Cerebellar nuclear complex (tissue), 1 donor: ENCODE results near the gene QRICH2.
"Not testable (repeated sequence)": the region's sequence is repeated elsewhere in the genome, so short reads cannot be mapped to it uniquely, and the experiment has no call there.

Source experiments
- DNase-seq, 2 experiments: peaks; one replicate each; lab custom pipeline; 2025; lab: John Stamatoyannopoulos, UW

QRICH2 gene

DNA sequence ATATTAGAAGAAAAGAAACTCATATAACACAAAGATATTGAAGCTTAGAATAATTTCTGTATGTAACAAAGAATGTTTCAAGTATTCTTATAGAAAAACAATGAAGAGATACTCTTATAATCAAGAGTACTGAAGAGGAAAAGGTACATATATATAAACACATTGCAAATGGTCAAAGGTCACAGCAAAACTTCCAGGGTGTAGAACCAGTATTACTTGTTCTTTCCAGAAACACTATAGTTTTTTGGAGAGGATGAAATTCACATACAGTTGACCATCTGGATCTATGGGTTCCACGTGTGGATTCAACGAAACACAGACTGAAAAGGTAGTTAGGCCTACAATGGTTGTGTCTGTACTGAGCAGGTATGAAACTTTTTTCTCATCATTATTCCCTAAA, 23.0 kb upstream of the QRICH2 start:
- DNase-seq: no peak

DNA sequence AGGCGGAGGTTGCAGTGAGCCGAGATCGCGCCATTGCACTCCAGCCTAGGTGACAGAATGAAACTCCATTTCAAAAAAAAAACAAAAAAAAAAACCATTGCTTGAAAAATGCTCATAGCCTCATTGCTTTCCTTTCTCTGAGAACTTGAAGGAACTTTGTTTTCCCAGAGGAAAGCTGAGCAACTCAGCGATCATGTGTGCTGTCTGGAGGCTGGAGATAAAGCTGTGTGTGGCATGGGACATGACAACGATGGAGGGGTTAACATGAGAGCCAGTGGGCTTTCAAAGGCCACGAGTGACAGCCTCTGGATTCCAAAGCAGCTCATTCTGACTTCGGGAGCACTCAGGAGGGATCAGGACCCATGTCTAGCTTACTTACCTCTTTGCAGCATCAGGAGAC, 21.6 kb upstream of the QRICH2 start:
- DNase-seq: no peak

GRCh38 chr17:76327696-76328095, 19.6 kb upstream of the QRICH2 start:
- DNase-seq: no peak

DNA sequence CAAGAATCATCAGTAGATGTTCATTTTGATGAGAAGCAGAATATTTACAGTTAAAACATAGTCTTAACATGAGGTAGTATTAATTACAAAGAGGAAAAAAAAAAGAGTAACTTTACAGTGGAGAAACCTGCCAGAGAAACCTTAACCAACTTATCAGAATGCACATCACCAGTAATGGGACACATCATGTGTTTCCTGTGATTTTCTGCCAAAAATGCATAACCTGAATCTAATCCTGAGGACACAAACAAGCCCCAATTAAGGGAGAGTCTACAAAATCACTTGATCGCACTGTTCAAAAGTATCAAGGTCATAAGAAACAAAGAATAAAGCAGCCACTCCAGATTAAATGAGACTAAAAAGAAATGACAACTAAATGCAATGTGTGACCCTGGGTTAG, 18.2 kb upstream of the QRICH2 start:
- no peak for DNase-seq

- DNase-seq: no peak
These were observed 10.5 kb upstream of the QRICH2 start for GRCh38 chr17:76318586-76318985.

GRCh38 chr17:76317535-76317934, 9.5 kb upstream of the QRICH2 start:
- DNase-seq: no peak

- DNase-seq: no peak
These were observed 6.5 kb upstream of the QRICH2 start for GRCh38 chr17:76314392-76315227.

DNA sequence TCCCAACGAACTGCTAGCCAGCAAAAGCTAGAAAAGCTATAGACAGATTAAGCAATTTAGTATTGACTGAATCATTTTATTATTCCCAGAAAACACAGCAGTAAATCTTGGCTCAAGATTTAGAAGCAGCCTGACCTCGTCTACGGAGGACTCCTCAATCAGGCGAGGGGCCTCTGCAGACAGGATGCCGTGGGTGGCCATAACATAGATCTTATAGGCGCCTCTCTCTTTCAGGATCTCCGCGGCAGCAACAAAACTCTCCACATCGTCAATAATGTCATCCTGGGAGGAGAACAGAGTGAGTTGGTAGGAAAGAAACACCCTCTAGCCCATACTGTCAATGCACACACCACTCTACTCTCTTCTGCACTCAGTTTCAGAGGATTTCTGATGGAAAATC, 4.7 kb upstream of the QRICH2 start:
- no peak for DNase-seq

- DNase-seq: no peak
These were observed 1.4 kb upstream of the QRICH2 start for GRCh38 chr17:76309461-76309860.

DNA sequence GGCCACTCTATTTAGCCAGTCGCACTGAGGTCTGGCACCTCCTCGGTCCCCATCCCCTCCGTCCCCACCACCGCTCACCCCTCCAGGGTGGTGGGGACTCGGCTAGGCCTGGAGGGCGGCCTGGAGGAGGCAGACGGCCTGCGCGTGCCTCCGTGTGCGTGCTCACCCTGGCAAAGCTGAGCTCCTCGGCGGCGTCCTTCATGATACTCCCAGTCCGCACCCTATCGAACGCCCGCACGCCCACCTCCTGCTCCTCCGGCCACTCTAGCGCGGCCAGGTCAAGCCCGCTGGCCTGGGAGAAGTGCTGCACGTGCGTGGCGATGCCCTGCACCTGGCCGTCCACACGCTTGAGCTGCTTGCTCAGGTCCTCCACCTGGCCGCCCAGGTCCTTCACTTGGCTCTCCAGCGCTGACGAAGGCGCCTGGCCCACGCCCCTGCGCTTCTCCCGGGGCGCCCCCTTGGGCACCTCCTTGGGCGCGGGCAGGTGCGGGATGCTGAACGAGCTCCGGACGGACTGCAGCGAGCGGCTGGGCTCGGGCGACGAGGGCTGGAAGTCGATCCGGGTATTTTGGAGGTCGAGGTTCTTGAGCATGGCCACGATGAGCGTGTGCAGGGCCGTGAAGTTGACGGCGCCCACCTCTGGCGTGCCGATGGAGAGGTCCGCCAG, 644 bp downstream of the QRICH2 start:
- no peak for DNase-seq

- not testable (repeated sequence) for DNase-seq
These were observed 3.0 kb downstream of the QRICH2 start for GRCh38 chr17:76305135-76305454.

DNA sequence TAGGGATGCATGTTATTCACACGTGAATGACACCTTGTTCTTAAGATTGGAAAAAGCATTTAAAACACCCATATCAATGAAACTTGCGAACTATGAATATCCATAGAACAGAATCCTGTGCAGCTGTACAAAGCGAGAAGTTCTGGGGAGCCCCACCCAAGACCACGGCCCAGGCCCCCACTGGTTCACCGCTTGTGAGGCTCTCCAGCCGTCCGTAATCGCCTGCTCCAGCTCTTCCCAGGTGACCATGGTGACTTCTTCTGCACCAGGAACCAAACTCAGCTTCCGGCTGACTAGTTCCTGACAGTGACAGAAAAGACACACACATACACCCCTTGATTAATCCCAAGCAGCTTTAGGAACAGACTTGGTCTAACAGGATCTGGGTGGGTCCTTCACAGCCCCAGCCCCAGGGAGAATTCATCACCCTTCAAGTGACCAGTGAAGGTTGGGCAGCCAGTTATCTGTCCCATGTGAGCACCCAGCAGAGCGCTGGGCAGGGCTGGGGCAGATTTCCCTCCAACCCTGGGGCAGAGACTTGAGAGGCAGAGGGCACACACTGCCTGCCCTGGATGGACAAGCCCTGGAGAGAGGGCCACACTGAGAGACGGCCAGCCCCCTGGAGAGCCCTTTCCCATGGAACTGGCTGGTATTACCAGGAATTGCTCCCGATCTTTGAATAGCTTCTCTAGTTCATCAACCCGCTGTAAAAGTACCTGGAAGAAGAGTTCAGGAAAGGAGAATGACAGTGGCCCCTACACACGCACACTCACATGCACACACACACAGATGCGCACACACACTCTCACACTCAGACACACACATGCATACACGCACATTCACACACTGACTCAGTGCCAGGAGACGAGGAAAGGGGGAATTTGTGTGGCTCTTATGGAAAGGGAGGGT, 3.6 kb downstream of the QRICH2 start:
- DNase-seq: no peak

GRCh38 chr17:76297436-76297835, 10.6 kb downstream of the QRICH2 start:
- no peak for DNase-seq

DNA sequence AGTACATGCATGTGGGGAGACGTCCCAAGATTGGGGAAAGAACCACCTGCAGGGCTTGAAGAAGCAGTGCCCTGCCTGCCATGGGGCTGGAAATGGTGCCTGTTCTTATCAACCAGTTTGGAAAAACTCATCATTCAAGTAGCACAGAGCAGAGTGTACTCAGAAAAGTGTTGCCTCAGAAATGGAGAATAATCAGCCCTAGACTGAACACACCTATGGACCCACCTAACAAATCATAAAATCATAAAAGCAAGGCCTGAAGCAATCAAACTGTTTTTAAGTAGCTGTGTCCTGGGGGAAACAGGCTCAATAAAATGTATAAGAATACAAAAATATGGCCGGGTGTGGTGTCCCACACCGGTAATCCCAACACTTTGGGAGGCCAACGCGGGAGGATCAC, 11.2 kb downstream of the QRICH2 start:
- no peak for DNase-seq

DNA sequence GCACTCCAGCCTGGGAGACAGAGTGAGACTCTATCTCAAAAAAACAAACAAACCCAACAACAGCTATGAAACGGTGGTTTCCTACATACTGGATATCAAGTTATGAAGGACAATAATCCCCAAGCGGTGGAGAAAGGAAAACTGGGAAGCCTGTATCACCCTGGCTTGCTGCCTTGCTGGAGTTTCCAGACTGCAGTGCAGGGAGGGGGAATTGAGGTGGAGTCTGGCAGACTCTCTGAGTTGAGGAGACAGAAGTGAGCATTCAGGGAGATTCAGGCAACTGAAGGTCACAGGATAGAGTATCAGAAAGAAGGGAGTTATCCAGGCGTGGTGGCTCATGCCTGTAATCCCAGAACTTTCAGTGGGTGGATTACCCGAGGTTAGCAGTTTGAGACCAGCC, 11.9 kb downstream of the QRICH2 start:
- DNase-seq: no peak

GRCh38 chr17:76293106-76293505, 15.0 kb downstream of the QRICH2 start:
- DNase-seq: no peak

DNA sequence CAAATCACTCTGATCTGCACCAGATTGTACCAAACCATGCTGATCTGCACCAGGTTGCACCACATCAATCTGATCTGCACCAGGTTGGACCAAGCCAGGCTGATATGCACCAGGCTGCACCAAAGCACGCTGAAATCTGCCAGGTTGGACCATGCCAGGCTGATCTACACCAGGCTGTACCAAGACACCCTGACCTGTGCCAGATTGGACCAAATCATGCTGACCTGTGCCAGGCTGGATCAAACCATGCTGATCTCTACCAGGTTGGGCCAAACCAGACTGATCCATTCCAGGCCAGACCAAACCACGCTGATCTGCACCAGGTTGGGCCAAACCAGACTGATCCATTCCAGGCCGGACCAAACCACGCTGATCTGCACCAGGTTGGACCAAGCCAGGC, 15.5 kb downstream of the QRICH2 start:
- no peak for DNase-seq

- peak in 1 of 2 experiments; percentile 37 for DNase-seq
These were observed 26.3 kb downstream of the QRICH2 start for GRCh38 chr17:76281573-76282371.

- DNase-seq: no peak
These were observed 27.4 kb downstream of the QRICH2 start for GRCh38 chr17:76280650-76281049.

- no peak for DNase-seq
These were observed 28.3 kb downstream of the QRICH2 start for GRCh38 chr17:76279742-76280287.

DNA sequence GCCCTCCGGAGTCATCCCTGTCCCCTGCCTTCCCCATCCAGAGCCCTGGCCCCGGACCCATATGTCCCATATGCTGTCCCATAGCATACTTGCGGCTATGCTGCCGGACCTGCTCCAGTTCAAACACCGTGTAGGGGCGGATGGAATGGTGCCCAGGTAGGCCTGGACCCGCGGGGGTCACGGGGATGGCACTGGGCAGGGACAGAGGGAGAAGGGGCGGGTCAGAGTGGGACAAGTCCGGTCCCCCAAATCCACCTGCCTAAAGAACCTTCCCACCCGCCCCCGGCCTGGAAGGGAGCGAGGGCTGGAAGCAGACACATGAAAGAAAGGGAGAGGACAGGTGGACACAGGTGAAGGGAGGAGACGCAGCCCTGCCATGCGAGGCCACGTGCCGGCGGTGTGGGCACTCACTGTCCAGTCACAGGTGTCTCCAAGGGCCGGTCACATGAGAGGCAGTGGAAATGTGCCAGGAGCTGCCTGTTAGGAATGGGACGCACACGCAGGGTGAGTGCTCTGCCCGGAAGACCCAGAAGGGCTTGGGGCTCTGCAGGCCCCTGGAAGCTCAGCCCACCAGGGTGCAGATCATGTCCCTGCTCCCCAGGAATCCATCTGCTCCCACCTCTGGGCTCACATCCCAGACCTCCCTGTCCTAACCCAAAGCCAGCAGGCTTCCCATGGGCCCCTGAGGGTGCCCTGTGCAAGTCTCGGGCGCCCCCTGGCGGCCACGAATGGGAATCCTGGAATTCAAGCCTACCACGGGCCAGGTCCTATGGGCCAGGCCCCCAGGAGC, 28.9 kb downstream of the QRICH2 start:
- peak in 1 of 2 experiments; percentile 23 for DNase-seq
